Kasumi-1 (cell line): ENCODE results near the gene IVD.
A peak's percentile ranks its signal among the peaks of the same experiment; 100 is the strongest.
"Not testable (repeated sequence)": the region's sequence is repeated elsewhere in the genome, so short reads cannot be mapped to it uniquely, and the experiment has no call there.

Experiments used
- DNase-seq, 2 experiments: peaks; one replicate each; lab custom pipeline; 2025; lab: John Stamatoyannopoulos, UW

The IVD gene

GRCh38 chr15:40439960-40440742 is 34.6 kb downstream of the IVD start:
- DNase-seq = no peak

GRCh38 chr15:40440743-40441564 is 35.4 kb downstream of the IVD start, which contains the start of gene BAHD1:
BAHD1 (plus strand) TSS chr15:40440953; CDS start chr15:40458465, 17,512 bp downstream.
- DNase-seq = peak; percentile 68 to 70

GRCh38 chr15:40441565-40442531 is 36.3 kb downstream of the IVD start:
- DNase-seq = no peak

GRCh38 chr15:40443255-40443654 is 37.7 kb downstream of the IVD start:
- DNase-seq = no peak

GRCh38 chr15:40443846-40444245 is 38.3 kb downstream of the IVD start:
- DNase-seq = no peak

- DNase-seq = no peak
These were observed 39.1 kb downstream of the IVD start for GRCh38 chr15:40444736-40445135.

- no peak for DNase-seq
These were observed 39.9 kb downstream of the IVD start for GRCh38 chr15:40445421-40445922.

GRCh38 chr15:40446144-40446543 is 40.5 kb downstream of the IVD start:
- no peak for DNase-seq

GRCh38 chr15:40448354-40448753 is 42.8 kb downstream of the IVD start:
- no peak for DNase-seq

GRCh38 chr15:40449275-40449674 is 43.7 kb downstream of the IVD start:
- no peak for DNase-seq

- no peak for DNase-seq
These were observed 44.5 kb downstream of the IVD start for GRCh38 chr15:40450047-40450446.

- no peak for DNase-seq
These were observed 46.0 kb downstream of the IVD start for GRCh38 chr15:40451527-40452158.

GRCh38 chr15:40452296-40453090 is 46.9 kb downstream of the IVD start:
- DNase-seq = no peak

GRCh38 chr15:40453941-40454340 is 48.3 kb downstream of the IVD start:
- DNase-seq = not testable (repeated sequence)

- no peak for DNase-seq
These were observed 49.4 kb downstream of the IVD start for GRCh38 chr15:40454904-40455391.

- DNase-seq = no peak
These were observed 50.7 kb downstream of the IVD start for GRCh38 chr15:40456299-40456712.

GRCh38 chr15:40456738-40457137 is 51.1 kb downstream of the IVD start:
- DNase-seq = no peak

GRCh38 chr15:40458495-40459371 is 53.1 kb downstream of the IVD start:
- no peak for DNase-seq

- no peak for DNase-seq
These were observed 53.9 kb downstream of the IVD start for GRCh38 chr15:40459391-40460015.
